Esophagus squamous epithelium (tissue), 4 donors: ENCODE results near the gene ADGRF3.

Experiments used
- POLR2A ChIP-seq, 4 donors: fragments of 450-650 bp; IDR thresholded peaks; one replicate each; pipeline ENCODE4 v1.6.1; 2017; ENCODE audit warnings: antibody characterized with exemption in 4 of 4, mild to moderate bottlenecking in 4 of 4, moderate library complexity in 3 of 4
- TF ChIP-seq, protein P1 (sequence below), 6 experiments: fragments of 450-650 bp in 4 of 6; fragments of 200-600 bp in 2 of 6; sonication (generic) in 2 of 6; IDR thresholded peaks; one replicate each; pipeline ENCODE4 v1.5.1; 2016 to 2019; ENCODE audit warnings: antibody characterized with exemption in 6 of 6, mild to moderate bottlenecking in 4 of 6, moderate library complexity in 4 of 6

GRCh38 chr2:26380281-26380680 is 33.7 kb upstream of the ADGRF3 start:
- TF ChIP-seq, protein P1, sequence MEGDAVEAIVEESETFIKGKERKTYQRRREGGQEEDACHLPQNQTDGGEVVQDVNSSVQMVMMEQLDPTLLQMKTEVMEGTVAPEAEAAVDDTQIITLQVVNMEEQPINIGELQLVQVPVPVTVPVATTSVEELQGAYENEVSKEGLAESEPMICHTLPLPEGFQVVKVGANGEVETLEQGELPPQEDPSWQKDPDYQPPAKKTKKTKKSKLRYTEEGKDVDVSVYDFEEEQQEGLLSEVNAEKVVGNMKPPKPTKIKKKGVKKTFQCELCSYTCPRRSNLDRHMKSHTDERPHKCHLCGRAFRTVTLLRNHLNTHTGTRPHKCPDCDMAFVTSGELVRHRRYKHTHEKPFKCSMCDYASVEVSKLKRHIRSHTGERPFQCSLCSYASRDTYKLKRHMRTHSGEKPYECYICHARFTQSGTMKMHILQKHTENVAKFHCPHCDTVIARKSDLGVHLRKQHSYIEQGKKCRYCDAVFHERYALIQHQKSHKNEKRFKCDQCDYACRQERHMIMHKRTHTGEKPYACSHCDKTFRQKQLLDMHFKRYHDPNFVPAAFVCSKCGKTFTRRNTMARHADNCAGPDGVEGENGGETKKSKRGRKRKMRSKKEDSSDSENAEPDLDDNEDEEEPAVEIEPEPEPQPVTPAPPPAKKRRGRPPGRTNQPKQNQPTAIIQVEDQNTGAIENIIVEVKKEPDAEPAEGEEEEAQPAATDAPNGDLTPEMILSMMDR (IDR thresholded peaks at IDR 0.05): no peak
- TF ChIP-seq POLR2A (IDR thresholded peaks at IDR 0.05): no peak
